Sigmoid colon (tissue), 4 donors: ENCODE measurements around the gene LAMA3.

Experiments used
- EP300 ChIP-seq, 4 donors: sonication (generic); formaldehyde crosslinking; IDR thresholded peaks; one replicate each; pipeline ENCODE4 v1.6.1; 2017; ENCODE audit warnings: antibody characterized with exemption in 4 of 4
- POLR2A ChIP-seq, 2 donors: fragments of 450-650 bp; IDR thresholded peaks; one replicate each; pipeline ENCODE4 v1.6.1; 2016; ENCODE audit warnings: antibody characterized with exemption in 2 of 2, mild to moderate bottlenecking in 2 of 2, moderate library complexity in 2 of 2
- POLR2AphosphoS5 ChIP-seq, 4 donors: sonication (generic); formaldehyde crosslinking; IDR thresholded peaks; one replicate each; pipeline ENCODE4 v1.6.1; 2017; ENCODE audit warnings: antibody characterized with exemption in 4 of 4
- TF ChIP-seq, protein P1 (sequence below), 4 experiments: fragments of 450-650 bp in 3 of 4; fragments of 200-600 bp in 1 of 4; IDR thresholded peaks; one replicate each; pipeline ENCODE4 v1.5.1; 2016 to 2019; ENCODE audit warnings: antibody characterized with exemption in 4 of 4, mild to moderate bottlenecking in 3 of 4, moderate library complexity in 2 of 4

DNA sequence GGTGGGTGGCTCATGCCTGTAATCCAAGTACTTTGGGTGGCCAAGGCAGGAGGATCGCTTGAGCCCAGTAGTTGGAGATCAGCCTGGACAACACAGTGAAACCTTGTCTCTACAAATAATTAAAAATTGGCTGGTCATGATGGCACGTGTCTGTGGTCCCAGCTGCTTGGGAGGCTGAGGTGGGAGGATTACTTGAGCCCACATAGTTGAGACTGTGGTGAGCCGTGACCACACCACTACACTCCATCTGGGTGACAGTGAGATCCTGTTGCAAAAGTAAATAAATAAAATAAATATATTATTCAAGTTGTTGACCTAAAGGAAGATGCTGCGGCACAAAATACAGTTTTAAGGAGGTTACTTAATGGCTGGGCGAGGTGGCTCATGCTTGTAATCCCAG lies 72.7 kb downstream of the LAMA3 start:
- TF ChIP-seq, protein P1, sequence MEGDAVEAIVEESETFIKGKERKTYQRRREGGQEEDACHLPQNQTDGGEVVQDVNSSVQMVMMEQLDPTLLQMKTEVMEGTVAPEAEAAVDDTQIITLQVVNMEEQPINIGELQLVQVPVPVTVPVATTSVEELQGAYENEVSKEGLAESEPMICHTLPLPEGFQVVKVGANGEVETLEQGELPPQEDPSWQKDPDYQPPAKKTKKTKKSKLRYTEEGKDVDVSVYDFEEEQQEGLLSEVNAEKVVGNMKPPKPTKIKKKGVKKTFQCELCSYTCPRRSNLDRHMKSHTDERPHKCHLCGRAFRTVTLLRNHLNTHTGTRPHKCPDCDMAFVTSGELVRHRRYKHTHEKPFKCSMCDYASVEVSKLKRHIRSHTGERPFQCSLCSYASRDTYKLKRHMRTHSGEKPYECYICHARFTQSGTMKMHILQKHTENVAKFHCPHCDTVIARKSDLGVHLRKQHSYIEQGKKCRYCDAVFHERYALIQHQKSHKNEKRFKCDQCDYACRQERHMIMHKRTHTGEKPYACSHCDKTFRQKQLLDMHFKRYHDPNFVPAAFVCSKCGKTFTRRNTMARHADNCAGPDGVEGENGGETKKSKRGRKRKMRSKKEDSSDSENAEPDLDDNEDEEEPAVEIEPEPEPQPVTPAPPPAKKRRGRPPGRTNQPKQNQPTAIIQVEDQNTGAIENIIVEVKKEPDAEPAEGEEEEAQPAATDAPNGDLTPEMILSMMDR (IDR thresholded peaks at IDR 0.05) = no peak
- TF ChIP-seq POLR2A (IDR thresholded peaks at IDR 0.05) (no peak), EP300 (IDR thresholded peaks at IDR 0.05) (no peak), POLR2AphosphoS5 (IDR thresholded peaks at IDR 0.05) (no peak)
